K562 (cell line): ENCODE measurements around the gene OR11L1. TPM values are rescaled to one million over a fixed set of nuclear protein-coding genes. Genes with fewer than 3 reads are reported as not detected.
A peak's percentile ranks its signal among the peaks of the same experiment; 100 is the strongest.

Experiments used
- BACH1 ChIP-seq: fragments of 200-800 bp; sonication (Bioruptor generic); IDR thresholded peaks from 2 replicates; pipeline ENCODE4 v1.6.1; 2016; ENCODE audit warnings: missing genetic modification characterization, missing compliant biosample characterization
- BRCA1 ChIP-seq, 2 experiments: fragments of 450-650 bp in 1 of 2; sonication (generic) in 1 of 2; formaldehyde crosslinking in 1 of 2; IDR thresholded peaks; 2 replicates each; pipeline versions ENCODE4 v1.5.0 to v1.6.1; 2017 to 2020; ENCODE audit warnings: mild to moderate bottlenecking in 1 of 2, missing genetic modification reagents in 1 of 2
- CREBBP ChIP-seq: IDR thresholded peaks from one replicate; pipeline ENCODE4 v1.6.1; 2012; ENCODE audit warnings: low read depth, mild to moderate bottlenecking, control low read depth, inconsistent platforms, low read length
- DMBX1 ChIP-seq: fragments of 250-450 bp; sonication (Bioruptor Pico); IDR thresholded peaks from 2 replicates; pipeline ENCODE4 v1.8.0; 2022; ENCODE audit warnings: inconsistent platforms, mild to moderate bottlenecking, moderate library complexity, borderline replicate concordance
- E2F6 ChIP-seq, 2 experiments: IDR thresholded peaks; 2 replicates each; pipeline ENCODE4 v1.6.1; 2011; ENCODE audit warnings: borderline replicate concordance in 1 of 2, control low read depth in 1 of 2, low read depth in 1 of 2, low read length in 1 of 2, mild to moderate bottlenecking in 1 of 2, mixed read lengths in 1 of 2, moderate library complexity in 1 of 2; ENCODE audit not compliant: insufficient read depth in 1 of 2, insufficient read length in 1 of 2, poor library complexity in 1 of 2, severe bottlenecking in 1 of 2; ENCODE audit errors: extremely low read depth in 1 of 2
- ETS2 ChIP-seq: IDR thresholded peaks from 2 replicates; pipeline ENCODE4 v1.6.1; 2016; ENCODE audit warnings: borderline replicate concordance, missing genetic modification characterization, mild to moderate bottlenecking, moderate library complexity, missing compliant biosample characterization; ENCODE audit not compliant: poor library complexity, severe bottlenecking
- HCFC1 ChIP-seq: IDR thresholded peaks from 2 replicates; pipeline ENCODE4 v1.6.1; 2012; ENCODE audit warnings: low read depth, low read length, improper control_type of control experiment
- KDM2B ChIP-seq: fragments of 250-450 bp; sonication (Bioruptor Pico); IDR thresholded peaks from 2 replicates; pipeline ENCODE4 v1.8.0; 2021; ENCODE audit warnings: mild to moderate bottlenecking, moderate library complexity
- LEF1 ChIP-seq: fragments of 450-650 bp; IDR thresholded peaks from 2 replicates; pipeline ENCODE4 v1.6.1; 2016; ENCODE audit warnings: mild to moderate bottlenecking
- PRPF4 ChIP-seq: fragments of 200-400 bp; formaldehyde crosslinking; IDR thresholded peaks from one replicate; pipeline ENCODE4 v1.6.1; 2017; ENCODE audit warnings: low read length, low read depth, mild to moderate bottlenecking; ENCODE audit not compliant: insufficient read depth, poor library complexity, severe bottlenecking
- RREB1 ChIP-seq: fragments of 250-450 bp; sonication (Bioruptor Pico); IDR thresholded peaks from 2 replicates; pipeline ENCODE4 v1.4.0; 2020
- SRSF3 ChIP-seq: fragments of 200-400 bp; formaldehyde crosslinking; IDR thresholded peaks from 2 replicates; pipeline ENCODE4 v1.6.1; 2016; ENCODE audit warnings: mild to moderate bottlenecking, low read length, moderate library complexity; ENCODE audit not compliant: insufficient read depth
- TCF3 ChIP-seq: sonication (generic); formaldehyde crosslinking; IDR thresholded peaks from 2 replicates; pipeline ENCODE4 v1.4.0; 2020; ENCODE audit warnings: mild to moderate bottlenecking, missing genetic modification reagents
- TEAD1 ChIP-seq, 2 experiments: fragments of 450-650 bp in 1 of 2; sonication (generic) in 1 of 2; formaldehyde crosslinking; IDR thresholded peaks; 2 replicates each; pipeline versions ENCODE4 v1.4.0 to v1.8.0; 2020 to 2022; ENCODE audit warnings: mild to moderate bottlenecking in 2 of 2, missing genetic modification reagents in 1 of 2
- ZNF124 ChIP-seq: sonication (generic); formaldehyde crosslinking; IDR thresholded peaks from 2 replicates; pipeline ENCODE4 v1.8.1; 2022; ENCODE audit warnings: missing genetic modification reagents
- ZNF197 ChIP-seq: fragments of 200-800 bp; sonication (Bioruptor generic); IDR thresholded peaks from 2 replicates; pipeline ENCODE4 v1.6.1; 2016; ENCODE audit warnings: low read depth, missing genetic modification characterization, missing compliant biosample characterization
- ZNF316 ChIP-seq: fragments of 450-650 bp; IDR thresholded peaks from 2 replicates; pipeline ENCODE4 v1.6.1; 2016
- ZNF76 ChIP-seq: fragments of 250-450 bp; sonication (Bioruptor Pico); IDR thresholded peaks from 2 replicates; pipeline ENCODE4 v1.4.0; 2020; ENCODE audit warnings: mild to moderate bottlenecking, moderate library complexity, borderline replicate concordance
- polyA plus RNA-seq, 8 experiments: library from polyadenylated mRNA; depleted of rRNA in 4 of 8; stranded (reverse) in 5 of 8; unstranded in 3 of 8; fragments of >200 nt; fragmentation: Nextera tagmentation in 2 of 8; fragmentation: Illumina TruSeq in 1 of 8; extraction: Ambion mirVana in 2 of 8; extraction: Trizol in 1 of 8; gene quantifications; 2 replicates each; pipeline versions ENCODE4 v1.2.1 to v1.2.3, GENCODE V29; 2011 to 2014; ENCODE audit warnings: inconsistent platforms in 1 of 8, missing spikeins in 1 of 8
- total RNA-seq, 7 experiments: library from RNA; depleted of rRNA in 6 of 7; stranded (reverse); fragments of >200 nt in 6 of 7; fragmentation: Illumina TruSeq in 2 of 7; extraction: Trizol in 2 of 7; gene quantifications; 2 replicates each; pipeline versions ENCODE4 v1.2.1 to v1.2.3, GENCODE V29; 2011 to 2021; ENCODE audit warnings: low replicate concordance in 1 of 7
- TF ChIP-seq, protein P1 (sequence below): conservative IDR thresholded peaks from 2 replicates; pipeline ENCODE4 v1.6.1; 2011; ENCODE audit warnings: low read depth, mild to moderate bottlenecking, low read length; ENCODE audit not compliant: control insufficient read depth

OR11L1 gene
- total and polyA plus RNA-seq, 9 of the 15 experiments (the other 6 are each of a cell fraction or from before 2014, with no cell fraction given), result not detected

- TF ChIP-seq, protein P1, sequence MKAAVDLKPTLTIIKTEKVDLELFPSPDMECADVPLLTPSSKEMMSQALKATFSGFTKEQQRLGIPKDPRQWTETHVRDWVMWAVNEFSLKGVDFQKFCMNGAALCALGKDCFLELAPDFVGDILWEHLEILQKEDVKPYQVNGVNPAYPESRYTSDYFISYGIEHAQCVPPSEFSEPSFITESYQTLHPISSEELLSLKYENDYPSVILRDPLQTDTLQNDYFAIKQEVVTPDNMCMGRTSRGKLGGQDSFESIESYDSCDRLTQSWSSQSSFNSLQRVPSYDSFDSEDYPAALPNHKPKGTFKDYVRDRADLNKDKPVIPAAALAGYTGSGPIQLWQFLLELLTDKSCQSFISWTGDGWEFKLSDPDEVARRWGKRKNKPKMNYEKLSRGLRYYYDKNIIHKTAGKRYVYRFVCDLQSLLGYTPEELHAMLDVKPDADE, result no peak
- TF ChIP-seq BRCA1 (IDR thresholded peaks at IDR 0.05) (no peak), BRCA1 (CRISPR knock-in tag; IDR thresholded peaks at IDR 0.05) (no peak), ZNF197 (no peak), KDM2B (no peak), RREB1 (CRISPR knock-in tag) (no peak), ZNF124 (CRISPR knock-in tag) (no peak), TEAD1 (CRISPR knock-in tag; IDR thresholded peaks at IDR 0.05) (no peak), BACH1 (peak; percentile 61; the same call in 1 of the 2 replicates), ZNF316 (peak; percentile 73), TCF3 (CRISPR knock-in tag) (peak; percentile 93), E2F6 (IDR thresholded peaks at IDR 0.05; ENCODE audit: borderline replicate concordance in 1 of 2, extremely low read depth in 1 of 2, insufficient read depth in 1 of 2, insufficient read length in 1 of 2, low read depth in 1 of 2, low read length in 1 of 2, poor library complexity in 1 of 2, severe bottlenecking in 1 of 2) (no peak), SRSF3 (no peak), ZNF76 (CRISPR knock-in tag) (no peak), PRPF4 (no peak), DMBX1 (CRISPR knock-in tag) (peak; percentile 51), LEF1 (peak; percentile 80; the same call in 1 of the 2 replicates), HCFC1 (no peak), CREBBP (no peak), ETS2 (tag) (no peak)
Measured at GRCh38 chr1:247854899-247855545, 13.3 kb upstream of the OR11L1 start (continued).
